HepG2 (cell line): ENCODE measurements around the gene FCRLA. TPM values are rescaled to one million over a fixed set of nuclear protein-coding genes. Genes with fewer than 3 reads are reported as not detected.

Source experiments
- ATAC-seq: fragments of 200-7000 bp; cut with Tn5 transposase; 3 replicates; pipeline ENCODE4 v1.9.1; 2020; ENCODE audit warnings: mild to moderate bottlenecking, moderate library complexity
- BruUV-seq: library from RNA; stranded (reverse); fragments of 400-500 nt; replicated peaks from 2 replicates; lab custom pipeline; 2021; lab: Mats Ljungman, UMichigan
- CTCF ChIA-PET: fragments of 300-600 bp; formaldehyde crosslinking; extraction: SDS; loops from one replicate; lab custom pipeline; 2021; ENCODE audit warnings: low total read pairs, inconsistent platforms, low intra/inter-chr PET ratio; lab: Yijun Ruan, JAX
- POLR2A ChIA-PET: fragments of 350-600 bp; sonication (Branson Sonifier 250); formaldehyde crosslinking; loops from one replicate; lab custom pipeline; 2020; ENCODE audit warnings: antibody characterized with exemption, inconsistent platforms; lab: Yijun Ruan, JAX
- DNase-seq: peaks from one replicate; pipeline ENCODE4 v3.0.0-alpha.2; 2015; ENCODE audit warnings: low spot score
- FAIRE-seq: peaks from 3 replicates; lab custom pipeline; 2011; peaks lifted over from hg19 to GRCh38; lab: Jason Lieb, UNC
- H2AFZ ChIP-seq: one replicate; pipeline ENCODE4 v1.6.1; 2011; ENCODE audit warnings: low read length, inconsistent platforms
- H3K27ac ChIP-seq: fragments of 300-600 bp; 3 replicates; pipeline ENCODE4 v1.8.0; 2011; ENCODE audit warnings: mixed run types, mild to moderate bottlenecking, mixed read lengths, low read length, inconsistent platforms; ENCODE audit not compliant: insufficient read depth; ENCODE audit errors: extremely low read length
- H3K27me3 ChIP-seq, 2 experiments: fragments of 200-600 bp in 1 of 2; 2 replicates in 1 of 2; 3 replicates in 1 of 2; pipeline versions ENCODE4 v1.6.0 to v1.8.0; 2011; ENCODE audit warnings: low read length in 2 of 2, mild to moderate bottlenecking in 2 of 2, moderate library complexity in 2 of 2, inconsistent platforms in 1 of 2; ENCODE audit not compliant: insufficient read depth in 2 of 2, control insufficient read depth in 1 of 2
- H3K36me3 ChIP-seq, 2 experiments: fragments of 200-600 bp in 1 of 2; replicated peaks in 1 of 2; 2 replicates in 1 of 2; 3 replicates in 1 of 2; pipeline versions ENCODE4 v1.5.1 to v1.8.0; 2011; ENCODE audit warnings: low read length in 2 of 2, inconsistent platforms in 1 of 2; ENCODE audit not compliant: insufficient read depth in 2 of 2, control insufficient read depth in 1 of 2
- H3K4me1 ChIP-seq: 2 replicates; pipeline ENCODE4 v1.5.1; 2012; ENCODE audit warnings: low read length, inconsistent platforms; ENCODE audit not compliant: insufficient read depth
- H3K4me2 ChIP-seq: 2 replicates; pipeline ENCODE4 v1.6.0; 2011; ENCODE audit warnings: low read depth, low read length, inconsistent platforms
- H3K4me3 ChIP-seq, 3 experiments: fragments of 200-600 bp in 1 of 3; sonication (generic), shearing (Covaris generic) in 1 of 3; replicated peaks in 1 of 3; 2 replicates each; pipeline ENCODE4 v1.5.1; 2011 to 2016; ENCODE audit warnings: low read length in 3 of 3, inconsistent platforms in 2 of 3, low read depth in 2 of 3, mild to moderate bottlenecking in 2 of 3, control low read depth in 1 of 3, mixed read lengths in 1 of 3; ENCODE audit not compliant: insufficient read depth in 1 of 3
- H3K79me2 ChIP-seq: one replicate; pipeline ENCODE4 v1.6.1; 2011; ENCODE audit warnings: low read length, inconsistent platforms; ENCODE audit not compliant: insufficient read depth
- H3K9ac ChIP-seq: 2 replicates; pipeline ENCODE4 v1.6.0; 2011; ENCODE audit warnings: mild to moderate bottlenecking, low read depth, low read length, inconsistent platforms; ENCODE audit not compliant: insufficient read depth
- H3K9me3 ChIP-seq: 2 replicates; pipeline ENCODE4 v1.5.1; 2012; ENCODE audit warnings: mild to moderate bottlenecking, low read length
- H4K20me1 ChIP-seq: 2 replicates; pipeline ENCODE4 v1.6.0; 2011; ENCODE audit warnings: inconsistent platforms, mild to moderate bottlenecking, low read length, moderate library complexity; ENCODE audit not compliant: insufficient read depth
- EP300 ChIP-seq, 3 experiments: sonication (generic) in 1 of 3; formaldehyde crosslinking in 1 of 3; IDR thresholded peaks; 2 replicates each; pipeline versions ENCODE4 v1.5.1 to v1.6.1; 2011 to 2020; ENCODE audit warnings: low read depth in 2 of 3, low read length in 2 of 3, borderline replicate concordance in 1 of 3, improper control_type of control experiment in 1 of 3, mild to moderate bottlenecking in 1 of 3, missing genetic modification reagents in 1 of 3, moderate library complexity in 1 of 3
- KLF16 ChIP-seq, 2 experiments: sonication (generic) in 1 of 2; formaldehyde crosslinking in 1 of 2; IDR thresholded peaks; 2 replicates each; pipeline versions ENCODE4 v1.6.1 to v1.8.0; 2016 to 2023; ENCODE audit warnings: missing genetic modification reagents in 2 of 2, missing compliant biosample characterization in 1 of 2
- LBX2 ChIP-seq: sonication (generic); formaldehyde crosslinking; IDR thresholded peaks from 2 replicates; pipeline ENCODE4 v1.5.0; 2020; ENCODE audit warnings: missing genetic modification reagents, mild to moderate bottlenecking, borderline replicate concordance
- MLXIP ChIP-seq: sonication (generic); formaldehyde crosslinking; IDR thresholded peaks from 2 replicates; pipeline ENCODE4 v1.9.0; 2021; ENCODE audit warnings: missing genetic modification reagents, borderline replicate concordance
- NCOA5 ChIP-seq: sonication (generic); formaldehyde crosslinking; IDR thresholded peaks from 2 replicates; pipeline ENCODE4 v1.4.0; 2020; ENCODE audit warnings: missing genetic modification reagents
- PLSCR1 ChIP-seq: sonication (generic); formaldehyde crosslinking; IDR thresholded peaks from 2 replicates; pipeline ENCODE4 v1.5.0; 2020; ENCODE audit warnings: missing genetic modification reagents, mild to moderate bottlenecking, borderline replicate concordance
- SMAD9 ChIP-seq: sonication (generic); formaldehyde crosslinking; IDR thresholded peaks from 2 replicates; pipeline ENCODE4 v1.5.1; 2020; ENCODE audit warnings: mild to moderate bottlenecking, missing genetic modification reagents
- ZNF781 ChIP-seq: sonication (generic); formaldehyde crosslinking; IDR thresholded peaks from 2 replicates; pipeline ENCODE4 v1.5.1; 2020; ENCODE audit warnings: borderline replicate concordance, mild to moderate bottlenecking, missing genetic modification reagents; ENCODE audit errors: not compliant biosample characterization
- WGBS: methylation state at CpG from one replicate; pipeline ENCODE4 v1.1.6; 2017; ENCODE audit warnings: low lambda C conversion rate; 5-methylcytosine and 5-hydroxymethylcytosine counted together
- in situ Hi-C: cut with HindIII; loops from 2 replicates; pipeline ENCODE4 v1.10.0; 2017; ENCODE audit warnings: low pct_unique_long_range_greater_than_20kb; ENCODE audit not compliant: extremely low pct_ligation_motif_present
- intact Hi-C: fragments of 100-400 bp; cut with micrococcal nuclease; formaldehyde crosslinking; loops from one replicate; pipeline ENCODE4 v1.10.0; 2022; ENCODE audit not compliant: unreplicated experiment
- polyA plus RNA-seq, 8 experiments: library from polyadenylated mRNA; depleted of rRNA in 3 of 8; stranded (reverse) in 7 of 8; unstranded in 1 of 8; fragments of >200 nt; fragmentation: Illumina TruSeq in 4 of 8; extraction: Trizol in 4 of 8; gene quantifications; 2 replicates each; pipeline versions ENCODE4 v1.2.1 to v1.2.3, GENCODE V29; 2011 to 2016; ENCODE audit warnings: low read depth in 4 of 8, missing spikeins in 1 of 8, mixed read lengths in 1 of 8; ENCODE audit not compliant: insufficient read depth in 1 of 8
- total RNA-seq, 5 experiments: library from RNA; depleted of rRNA; stranded (reverse); fragments of >200 nt; fragmentation: Illumina TruSeq; extraction: Trizol; gene quantifications; 2 replicates each; pipeline ENCODE4 v1.2.3, GENCODE V29; 2016; ENCODE audit warnings: low read depth in 1 of 5
- TF ChIP-seq, protein P1 (sequence below), 2 experiments: sonication (generic) in 1 of 2; formaldehyde crosslinking in 1 of 2; IDR thresholded peaks; 2 replicates each; pipeline versions ENCODE4 v1.4.0 to v1.6.1; 2018 to 2020; ENCODE audit warnings: missing genetic modification reagents in 2 of 2, borderline replicate concordance in 1 of 2, low read depth in 1 of 2, mild to moderate bottlenecking in 1 of 2, missing biosample characterization in 1 of 2

FCRLA gene
- total and polyA plus RNA-seq, 2 of the 13 experiments (the other 11 are each of a cell fraction or from before 2014, with no cell fraction given), result not detected

DNA sequence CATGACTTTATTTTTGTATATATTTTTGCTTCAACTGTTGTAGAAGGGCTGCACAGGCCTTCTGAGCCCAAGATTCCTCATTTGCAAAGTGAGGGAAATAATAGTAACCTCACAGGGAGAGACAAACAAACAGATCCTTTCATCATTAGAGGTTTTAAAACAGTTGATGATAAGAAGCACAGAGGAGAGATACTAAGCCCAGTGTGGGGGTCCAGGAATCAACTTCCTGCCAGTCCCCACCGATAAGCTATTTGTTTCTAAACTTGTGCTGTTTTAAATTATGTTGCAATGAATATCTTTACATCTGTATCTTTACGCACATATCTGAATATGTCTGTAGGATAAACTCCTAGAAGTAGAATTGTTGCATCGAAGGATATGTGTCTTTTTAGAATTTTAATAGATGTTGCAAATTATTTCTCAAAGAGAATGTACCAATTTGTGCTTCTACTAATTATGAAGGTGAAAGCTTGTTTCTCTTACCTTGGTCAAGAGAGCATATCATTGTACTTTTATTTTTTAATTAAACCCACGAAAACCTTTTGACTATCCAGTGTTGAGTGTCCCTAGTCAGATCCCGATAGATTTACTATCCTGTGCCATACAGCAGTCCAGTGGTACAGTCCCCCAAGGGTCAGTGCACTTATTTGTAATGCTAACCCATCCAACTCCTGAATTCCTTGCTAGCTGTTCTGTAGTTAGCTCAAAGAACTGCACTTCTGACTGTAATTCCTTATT lies 25.1 kb downstream of the FCRLA start:
- BruUV-seq, result no TSS peak
- DNase-seq, result no peak
- Histone ChIP-seq H3K4me2 (no peak overlapping the region), H3K4me3 (no peak overlapping the region), H3K4me1 (peaks cover 12% of the 10 kb centered on the region), H3K27ac (no peak overlapping the region), H3K9ac (no peak overlapping the region), H4K20me1 (no peaks in the 10 kb centered on the region), H3K27me3 (peaks cover 0 to 30% of the 10 kb centered on the region in 2 experiments; a peak in 2 of 5 replicates), H2AFZ (no peak overlapping the region), H3K9me3 (no peaks in the 10 kb centered on the region), H3K36me3 (no peaks in the 10 kb centered on the region), H3K79me2 (no peaks in the 10 kb centered on the region)
- no peak for FAIRE-seq
- 22% methylated on average over 5 of the region's 5 CpGs for WGBS
- intact Hi-C loops, result no loop called here
- ATAC-seq, result no peak
- ChIA-PET CTCF (no interaction called here), POLR2A (no interaction called here)
- in situ Hi-C loops, result no loop called here
- TF ChIP-seq KLF16 (CRISPR knock-in tag; IDR thresholded peaks at IDR 0.05) (no peak), MLXIP (CRISPR knock-in tag) (no peak), SMAD9 (CRISPR knock-in tag) (no peak), LBX2 (no peak), NCOA5 (no peak), ZNF781 (CRISPR knock-in tag) (no peak), PLSCR1 (CRISPR knock-in tag) (no peak), EP300 (IDR thresholded peaks at IDR 0.05; ENCODE audit: low read depth in 2 of 2, low read length in 2 of 2) (no peak), EP300 (CRISPR knock-in tag; IDR thresholded peaks at IDR 0.05; ENCODE audit: borderline replicate concordance) (no peak)
- TF ChIP-seq, protein P1, sequence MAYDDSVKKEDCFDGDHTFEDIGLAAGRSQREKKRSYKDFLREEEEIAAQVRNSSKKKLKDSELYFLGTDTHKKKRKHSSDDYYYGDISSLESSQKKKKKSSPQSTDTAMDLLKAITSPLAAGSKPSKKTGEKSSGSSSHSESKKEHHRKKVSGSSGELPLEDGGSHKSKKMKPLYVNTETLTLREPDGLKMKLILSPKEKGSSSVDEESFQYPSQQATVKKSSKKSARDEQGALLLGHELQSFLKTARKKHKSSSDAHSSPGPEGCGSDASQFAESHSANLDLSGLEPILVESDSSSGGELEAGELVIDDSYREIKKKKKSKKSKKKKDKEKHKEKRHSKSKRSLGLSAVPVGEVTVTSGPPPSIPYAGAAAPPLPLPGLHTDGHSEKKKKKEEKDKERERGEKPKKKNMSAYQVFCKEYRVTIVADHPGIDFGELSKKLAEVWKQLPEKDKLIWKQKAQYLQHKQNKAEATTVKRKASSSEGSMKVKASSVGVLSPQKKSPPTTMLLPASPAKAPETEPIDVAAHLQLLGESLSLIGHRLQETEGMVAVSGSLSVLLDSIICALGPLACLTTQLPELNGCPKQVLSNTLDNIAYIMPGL (CRISPR knock-in tag; IDR thresholded peaks at IDR 0.05; ENCODE audit: borderline replicate concordance in 1 of 2, low read depth in 1 of 2), result no peak
